Gastroesophageal sphincter (tissue), 3 donors: ENCODE data around the gene CRTAP.

Experiments used
- CTCF ChIP-seq, 4 experiments: fragments of 200-600 bp in 2 of 4; fragments of 450-650 bp in 2 of 4; sonication (generic) in 1 of 4; IDR thresholded peaks; one replicate each; pipeline ENCODE4 v1.5.1; 2017 to 2019; ENCODE audit warnings: antibody characterized with exemption in 4 of 4, mild to moderate bottlenecking in 2 of 4, moderate library complexity in 2 of 4
- EP300 ChIP-seq: sonication (generic); formaldehyde crosslinking; IDR thresholded peaks from one replicate; pipeline ENCODE4 v1.6.1; 2017; ENCODE audit warnings: antibody characterized with exemption, mild to moderate bottlenecking
- POLR2A ChIP-seq, 2 donors: fragments of 450-650 bp; IDR thresholded peaks; one replicate each; pipeline ENCODE4 v1.6.1; 2017; ENCODE audit warnings: antibody characterized with exemption in 2 of 2, mild to moderate bottlenecking in 2 of 2, moderate library complexity in 1 of 2
- POLR2AphosphoS5 ChIP-seq: sonication (generic); formaldehyde crosslinking; IDR thresholded peaks from one replicate; pipeline ENCODE4 v1.6.1; 2017; ENCODE audit warnings: antibody characterized with exemption

GRCh38 chr3:33064929-33065328 lies 48.9 kb upstream of the CRTAP start:
- TF ChIP-seq EP300, result no peak
- TF ChIP-seq CTCF (IDR thresholded peaks at IDR 0.05), result no peak
- TF ChIP-seq POLR2A (IDR thresholded peaks at IDR 0.05), result no peak
- no peak for TF ChIP-seq POLR2AphosphoS5
